LNCaP clone FGC (cell line): ENCODE results near the gene ICA1.

Experiments
- DNase-seq: peaks from one replicate; pipeline ENCODE4 v3.0.0-alpha.2; 2011; ENCODE audit warnings: low read depth
- H3K4me3 ChIP-seq: 2 replicates; pipeline ENCODE4 v1.5.1; 2011; ENCODE audit warnings: mild to moderate bottlenecking, low read depth, low read length, control low read depth
- CTCF ChIP-seq: IDR thresholded peaks from 2 replicates; pipeline ENCODE4 v1.5.1; 2012; ENCODE audit warnings: mild to moderate bottlenecking; ENCODE audit not compliant: control insufficient read depth, insufficient read depth; ENCODE audit errors: extremely low read depth

ICA1 gene

GRCh38 chr7:8236780-8237407 is 25.1 kb downstream of the ICA1 start:
- no peak overlapping the region for H3K4me3 ChIP-seq
- no peak for DNase-seq
- TF ChIP-seq CTCF, result no peak

- DNase-seq, result no peak
- no peak for TF ChIP-seq CTCF
- H3K4me3 ChIP-seq, result no peak overlapping the region
Observed at GRCh38 chr7:8232999-8233847, 28.7 kb downstream of the ICA1 start.

- no peak for DNase-seq
- TF ChIP-seq CTCF, result no peak
Observed at GRCh38 chr7:8229927-8230326, 32.0 kb downstream of the ICA1 start.

GRCh38 chr7:8228766-8229674 is 32.9 kb downstream of the ICA1 start:
- DNase-seq, result no peak
- TF ChIP-seq CTCF, result no peak
- no peak overlapping the region for H3K4me3 ChIP-seq

More at GRCh38 chr7:8229927-8230326, 32.0 kb downstream of the ICA1 start:
- no peak overlapping the region for H3K4me3 ChIP-seq

- no peak for TF ChIP-seq CTCF
- no peak for DNase-seq
- H3K4me3 ChIP-seq, result no peak overlapping the region
Observed at GRCh38 chr7:8228068-8228467, 33.9 kb downstream of the ICA1 start.

GRCh38 chr7:8227261-8227660 is 34.7 kb downstream of the ICA1 start:
- no peak for TF ChIP-seq CTCF
- no peak overlapping the region for H3K4me3 ChIP-seq
- no peak for DNase-seq
